Measurements from ENCODE around the gene WASF2.

Gene WASF2

GRCh38 chr1:27372808-27373690, 116.9 kb downstream of the WASF2 start:
- DNase-seq (ENCODE audit: low read depth), result no peak

GRCh38 chr1:27372022-27372807, 117.8 kb downstream of the WASF2 start:
- no peak for DNase-seq (ENCODE audit: low read depth)

- no peak for DNase-seq (ENCODE audit: low read depth)
Measured at GRCh38 chr1:27368869-27369582, 120.9 kb downstream of the WASF2 start.

GRCh38 chr1:27367160-27367650, 122.8 kb downstream of the WASF2 start:
- no peak for DNase-seq (ENCODE audit: low read depth)

GRCh38 chr1:27366411-27367159, 123.4 kb downstream of the WASF2 start, which contains the start of gene MAP3K6:
TSS of gene MAP3K6 (minus strand) at chr1:27366961. CDS start at chr1:27366597, 364 bp downstream.
- peak; percentile 61 for DNase-seq (ENCODE audit: low read depth)

GRCh38 chr1:27366113-27366410, 123.9 kb downstream of the WASF2 start:
- peak; percentile 45 for DNase-seq (ENCODE audit: low read depth)

- DNase-seq (ENCODE audit: low read depth), result peak; percentile 73
Measured at GRCh38 chr1:27365372-27366112, 124.4 kb downstream of the WASF2 start.

GRCh38 chr1:27364696-27365371, 125.1 kb downstream of the WASF2 start:
- DNase-seq (ENCODE audit: low read depth), result no peak

- no peak for DNase-seq (ENCODE audit: low read depth)
Measured at GRCh38 chr1:27363766-27364695, 125.9 kb downstream of the WASF2 start.

GRCh38 chr1:27361553-27361952, 128.4 kb downstream of the WASF2 start:
- no peak for DNase-seq (ENCODE audit: low read depth)

GRCh38 chr1:27361044-27361402, 128.9 kb downstream of the WASF2 start:
- no peak for DNase-seq (ENCODE audit: low read depth)

- DNase-seq (ENCODE audit: low read depth), result no peak
Measured at GRCh38 chr1:27360159-27361043, 129.6 kb downstream of the WASF2 start.

- DNase-seq (ENCODE audit: low read depth), result no peak
Measured at GRCh38 chr1:27359822-27360158, 130.2 kb downstream of the WASF2 start.

GRCh38 chr1:27358928-27359313, 131.0 kb downstream of the WASF2 start:
- no peak for DNase-seq (ENCODE audit: low read depth)

GRCh38 chr1:27358038-27358927, 131.7 kb downstream of the WASF2 start:
- DNase-seq (ENCODE audit: low read depth), result no peak

GRCh38 chr1:27357281-27358037, 132.5 kb downstream of the WASF2 start:
- no peak for DNase-seq (ENCODE audit: low read depth)

Data from HS-5 (cell line).